HEK293 (cell line): ENCODE measurements around the gene STX5.
A peak's percentile ranks its signal among the peaks of the same experiment; 100 is the strongest.

Source experiments
- CTCF ChIA-PET: fragments of 350-600 bp; formaldehyde crosslinking; extraction: SDS; loops from one replicate; lab custom pipeline; 2021; ENCODE audit warnings: antibody characterized with exemption; lab: Yijun Ruan, JAX
- POLR2A ChIA-PET: fragments of 300-600 bp; formaldehyde crosslinking; extraction: SDS; loops from one replicate; lab custom pipeline; 2020; ENCODE audit warnings: antibody characterized with exemption, inconsistent platforms; lab: Yijun Ruan, JAX
- H3K27ac ChIP-seq: fragments of 200-500 bp; sonication (Bioruptor generic); 2 replicates; pipeline ENCODE4 v1.5.1; 2014; ENCODE audit warnings: low read depth, low read length, control low read depth, inconsistent platforms; ENCODE audit errors: extremely low read depth
- H3K36me3 ChIP-seq, 2 experiments: fragments of 200-500 bp in 1 of 2; sonication (Bioruptor generic) in 1 of 2; 1 replicate in 1 of 2; 2 replicates in 1 of 2; pipeline ENCODE4 v1.5.1; 2014 to 2017; ENCODE audit warnings: inconsistent platforms in 2 of 2, low read length in 2 of 2; ENCODE audit not compliant: control insufficient read depth in 2 of 2, insufficient read depth in 1 of 2
- H3K4me1 ChIP-seq: fragments of 200-500 bp; sonication (Bioruptor generic); 2 replicates; pipeline ENCODE4 v1.5.1; 2014; ENCODE audit warnings: mild to moderate bottlenecking, low read length, inconsistent platforms; ENCODE audit not compliant: control insufficient read depth, insufficient read depth
- H3K4me3 ChIP-seq: 2 replicates; pipeline ENCODE4 v1.5.1; 2011; ENCODE audit warnings: low read depth, mild to moderate bottlenecking, control low read depth, low read length, moderate library complexity
- H3K9me3 ChIP-seq: fragments of 200-500 bp; sonication (Bioruptor generic); 2 replicates; pipeline ENCODE4 v1.5.1; 2014; ENCODE audit warnings: low read depth, low read length, inconsistent platforms; ENCODE audit not compliant: control insufficient read depth, insufficient read depth
- KLF1 ChIP-seq: fragments of 450-650 bp; formaldehyde crosslinking; IDR thresholded peaks from 2 replicates; pipeline ENCODE4 v1.5.1; 2016; ENCODE audit warnings: missing biosample characterization, missing genetic modification characterization
- KLF16 ChIP-seq: fragments of 450-650 bp; formaldehyde crosslinking; IDR thresholded peaks from 2 replicates; pipeline ENCODE4 v1.5.1; 2017; ENCODE audit warnings: missing biosample characterization, missing genetic modification characterization
- KLF7 ChIP-seq: fragments of 450-650 bp; formaldehyde crosslinking; IDR thresholded peaks from 2 replicates; pipeline ENCODE4 v1.5.1; 2016; ENCODE audit warnings: missing biosample characterization, missing genetic modification characterization, borderline replicate concordance
- OSR2 ChIP-seq: fragments of 450-650 bp; formaldehyde crosslinking; IDR thresholded peaks from 2 replicates; pipeline ENCODE4 v1.5.1; 2016; ENCODE audit warnings: missing biosample characterization, missing genetic modification characterization
- WT1 ChIP-seq: fragments of 450-650 bp; formaldehyde crosslinking; IDR thresholded peaks from 2 replicates; pipeline ENCODE4 v1.5.1; 2016; ENCODE audit warnings: missing biosample characterization, missing genetic modification characterization
- ZBTB20 ChIP-seq: fragments of 450-650 bp; formaldehyde crosslinking; IDR thresholded peaks from 2 replicates; pipeline ENCODE4 v1.5.1; 2016; ENCODE audit warnings: missing biosample characterization, missing genetic modification characterization
- ZBTB26 ChIP-seq: fragments of 450-650 bp; formaldehyde crosslinking; optimal IDR thresholded peaks from 2 replicates; pipeline ENCODE3; 2016; ENCODE audit warnings: missing biosample characterization, mild to moderate bottlenecking, missing genetic modification characterization
- ZBTB7A ChIP-seq: fragments of 450-650 bp; formaldehyde crosslinking; IDR thresholded peaks from 2 replicates; pipeline ENCODE4 v1.5.1; 2016; ENCODE audit warnings: low read depth, missing biosample characterization, missing genetic modification characterization
- ZNF214 ChIP-seq: fragments of 450-650 bp; formaldehyde crosslinking; IDR thresholded peaks from 2 replicates; pipeline ENCODE4 v1.5.1; 2017; ENCODE audit warnings: missing biosample characterization, mild to moderate bottlenecking, missing genetic modification characterization, borderline replicate concordance
- ZNF24 ChIP-seq: fragments of 450-650 bp; formaldehyde crosslinking; IDR thresholded peaks from 2 replicates; pipeline ENCODE4 v1.5.1; 2016; ENCODE audit warnings: missing biosample characterization, missing genetic modification characterization
- ZNF274 ChIP-seq, 2 experiments: fragments of 200-500 bp in 1 of 2; fragments of 450-650 bp in 1 of 2; sonication (Bioruptor generic) in 1 of 2; formaldehyde crosslinking in 1 of 2; IDR thresholded peaks; 2 replicates each; pipeline versions ENCODE4 v1.5.1 to v1.6.1; 2014 to 2016; ENCODE audit warnings: borderline replicate concordance in 1 of 2, inconsistent platforms in 1 of 2, low read length in 1 of 2, missing biosample characterization in 1 of 2, missing genetic modification characterization in 1 of 2
- ZNF394 ChIP-seq: fragments of 450-650 bp; formaldehyde crosslinking; IDR thresholded peaks from 2 replicates; pipeline ENCODE4 v1.5.1; 2016; ENCODE audit warnings: missing biosample characterization, missing genetic modification characterization, mild to moderate bottlenecking, moderate library complexity, borderline replicate concordance
- ZNF416 ChIP-seq: fragments of 450-650 bp; formaldehyde crosslinking; IDR thresholded peaks from 2 replicates; pipeline ENCODE4 v1.5.1; 2016; ENCODE audit warnings: missing biosample characterization, missing genetic modification characterization
- ZNF629 ChIP-seq: fragments of 450-650 bp; formaldehyde crosslinking; IDR thresholded peaks from 2 replicates; pipeline ENCODE4 v1.5.1; 2017; ENCODE audit warnings: missing biosample characterization, missing genetic modification characterization
- ZNF658 ChIP-seq: fragments of 450-650 bp; formaldehyde crosslinking; IDR thresholded peaks from 2 replicates; pipeline ENCODE4; 2016; ENCODE audit warnings: missing biosample characterization, missing genetic modification characterization
- ZNF837 ChIP-seq: fragments of 450-650 bp; formaldehyde crosslinking; IDR thresholded peaks from 2 replicates; pipeline ENCODE4 v1.5.1; 2016; ENCODE audit warnings: missing biosample characterization, missing genetic modification characterization
- TF ChIP-seq, protein P1 (sequence below): fragments of 450-650 bp; formaldehyde crosslinking; IDR thresholded peaks from 2 replicates; pipeline ENCODE4 v1.5.1; 2017; ENCODE audit warnings: missing biosample characterization, missing genetic modification characterization
- TF ChIP-seq, protein P2 (sequence below): fragments of 450-650 bp; formaldehyde crosslinking; IDR thresholded peaks from 2 replicates; pipeline ENCODE4 v1.5.1; 2016; ENCODE audit warnings: missing biosample characterization, missing genetic modification characterization
- TF ChIP-seq, protein P3 (sequence below): fragments of 450-650 bp; formaldehyde crosslinking; IDR thresholded peaks from 2 replicates; pipeline ENCODE4 v1.5.1; 2016; ENCODE audit warnings: missing biosample characterization, missing genetic modification characterization

Gene STX5

GRCh38 chr11:62775646-62776045 lies 56.2 kb downstream of the STX5 start (continued):
- TF ChIP-seq, protein P1, sequence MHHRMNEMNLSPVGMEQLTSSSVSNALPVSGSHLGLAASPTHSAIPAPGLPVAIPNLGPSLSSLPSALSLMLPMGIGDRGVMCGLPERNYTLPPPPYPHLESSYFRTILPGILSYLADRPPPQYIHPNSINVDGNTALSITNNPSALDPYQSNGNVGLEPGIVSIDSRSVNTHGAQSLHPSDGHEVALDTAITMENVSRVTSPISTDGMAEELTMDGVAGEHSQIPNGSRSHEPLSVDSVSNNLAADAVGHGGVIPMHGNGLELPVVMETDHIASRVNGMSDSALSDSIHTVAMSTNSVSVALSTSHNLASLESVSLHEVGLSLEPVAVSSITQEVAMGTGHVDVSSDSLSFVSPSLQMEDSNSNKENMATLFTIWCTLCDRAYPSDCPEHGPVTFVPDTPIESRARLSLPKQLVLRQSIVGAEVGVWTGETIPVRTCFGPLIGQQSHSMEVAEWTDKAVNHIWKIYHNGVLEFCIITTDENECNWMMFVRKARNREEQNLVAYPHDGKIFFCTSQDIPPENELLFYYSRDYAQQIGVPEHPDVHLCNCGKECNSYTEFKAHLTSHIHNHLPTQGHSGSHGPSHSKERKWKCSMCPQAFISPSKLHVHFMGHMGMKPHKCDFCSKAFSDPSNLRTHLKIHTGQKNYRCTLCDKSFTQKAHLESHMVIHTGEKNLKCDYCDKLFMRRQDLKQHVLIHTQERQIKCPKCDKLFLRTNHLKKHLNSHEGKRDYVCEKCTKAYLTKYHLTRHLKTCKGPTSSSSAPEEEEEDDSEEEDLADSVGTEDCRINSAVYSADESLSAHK (tag by site-specific recombination): no peak
- TF ChIP-seq, protein P2, sequence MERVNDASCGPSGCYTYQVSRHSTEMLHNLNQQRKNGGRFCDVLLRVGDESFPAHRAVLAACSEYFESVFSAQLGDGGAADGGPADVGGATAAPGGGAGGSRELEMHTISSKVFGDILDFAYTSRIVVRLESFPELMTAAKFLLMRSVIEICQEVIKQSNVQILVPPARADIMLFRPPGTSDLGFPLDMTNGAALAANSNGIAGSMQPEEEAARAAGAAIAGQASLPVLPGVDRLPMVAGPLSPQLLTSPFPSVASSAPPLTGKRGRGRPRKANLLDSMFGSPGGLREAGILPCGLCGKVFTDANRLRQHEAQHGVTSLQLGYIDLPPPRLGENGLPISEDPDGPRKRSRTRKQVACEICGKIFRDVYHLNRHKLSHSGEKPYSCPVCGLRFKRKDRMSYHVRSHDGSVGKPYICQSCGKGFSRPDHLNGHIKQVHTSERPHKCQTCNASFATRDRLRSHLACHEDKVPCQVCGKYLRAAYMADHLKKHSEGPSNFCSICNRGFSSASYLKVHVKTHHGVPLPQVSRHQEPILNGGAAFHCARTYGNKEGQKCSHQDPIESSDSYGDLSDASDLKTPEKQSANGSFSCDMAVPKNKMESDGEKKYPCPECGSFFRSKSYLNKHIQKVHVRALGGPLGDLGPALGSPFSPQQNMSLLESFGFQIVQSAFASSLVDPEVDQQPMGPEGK (tag by site-specific recombination): no peak
- TF ChIP-seq ZNF658 (tag by site-specific recombination) (no peak), ZNF837 (tag by site-specific recombination) (no peak)

DNA sequence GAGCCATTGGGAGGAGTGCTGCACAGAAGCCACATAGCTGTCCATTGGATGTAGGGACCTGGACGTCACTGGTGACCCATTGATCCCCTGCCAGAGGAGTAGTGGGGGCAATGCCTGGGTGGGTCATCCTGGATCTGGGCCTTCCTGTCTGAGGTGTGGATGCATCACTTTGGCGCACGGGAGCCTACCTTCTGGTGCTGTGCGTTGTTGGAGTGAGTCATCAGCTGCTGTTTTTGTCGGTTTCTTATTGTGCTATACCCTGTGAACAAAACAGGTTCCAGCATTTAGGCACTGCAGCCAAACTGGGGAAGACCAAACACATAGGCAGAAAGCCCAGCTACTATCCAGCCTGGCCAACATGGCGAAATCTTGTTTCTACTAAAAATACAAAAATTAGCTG lies 57.4 kb downstream of the STX5 start:
- POLR2A ChIA-PET: interaction anchor here (0.6 to 1.7 kb wide), 5 partner anchors 12 to 116 kb away, joined by 3 to 7 read pairs (median 3); partner anchors contain the start of genes C11orf98, CSKMT and POLR2G
- H3K27ac ChIP-seq: no peak overlapping the region
- no peak overlapping the region for H3K4me3 ChIP-seq
- H3K4me1 ChIP-seq: no peaks in the 10 kb centered on the region
- peaks cover 0 to 44% of the 10 kb centered on the region in 2 experiments; a peak in 2 of 3 replicates for H3K36me3 ChIP-seq
- CTCF ChIA-PET: interaction anchor here (0.5 to 5.0 kb wide), 2 partner anchors 12 to 102 kb away, joined by 3 to 45 read pairs; partner anchors contain the start of gene TMEM179B
- no peaks in the 10 kb centered on the region for H3K9me3 ChIP-seq
- TF ChIP-seq ZNF214: no peak
- TF ChIP-seq, protein P1 (tag by site-specific recombination): no peak
- TF ChIP-seq ZNF274 (IDR thresholded peaks at IDR 0.05; ENCODE audit: low read length): no peak
- no peak for TF ChIP-seq ZNF274 (tag by site-specific recombination; IDR thresholded peaks at IDR 0.05; ENCODE audit: borderline replicate concordance)

DNA sequence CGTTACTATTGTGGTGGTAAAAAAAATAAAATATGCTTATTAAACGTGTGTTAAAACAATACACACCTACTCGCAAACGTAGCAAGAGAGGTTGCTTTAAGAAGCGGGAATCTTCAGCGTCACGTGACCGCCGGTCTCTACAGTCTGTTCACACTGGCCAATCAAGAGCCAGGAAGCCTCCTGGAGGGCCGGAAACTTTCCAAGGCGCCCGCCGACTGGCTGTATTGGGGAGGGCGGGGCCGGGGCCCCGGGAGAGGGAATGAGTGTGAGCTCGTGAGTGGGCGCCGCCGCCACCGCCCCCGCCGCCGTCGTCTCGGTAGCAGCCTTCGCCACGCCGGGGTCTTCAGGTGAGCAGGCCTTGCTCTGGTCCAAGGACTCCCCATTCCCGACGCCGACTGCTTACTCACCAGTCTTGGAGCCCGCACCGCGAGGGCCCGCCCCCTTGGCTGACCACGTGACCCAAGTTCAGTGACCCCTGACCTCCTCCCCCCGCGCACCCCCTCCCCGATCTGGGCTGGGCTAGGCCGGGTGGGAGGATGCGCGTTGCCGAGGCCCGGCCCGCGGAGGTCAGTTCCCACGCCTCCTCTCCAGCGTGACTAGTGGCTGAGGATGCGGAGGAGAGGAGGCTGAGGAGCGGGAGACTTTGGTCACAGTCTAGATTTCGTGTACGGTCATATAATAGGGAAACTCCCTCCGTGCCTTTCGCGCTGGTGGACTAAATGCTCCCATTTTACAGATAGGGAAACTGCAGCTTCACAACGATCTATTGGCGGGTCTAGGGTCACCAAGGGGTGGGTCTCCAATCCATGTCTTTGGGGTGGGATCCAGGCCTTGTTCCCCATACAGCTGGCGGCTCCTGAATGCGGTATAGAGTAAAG lies 60.5 kb downstream of the STX5 start, which contains the start of gene TAF6L:
Gene TAF6L (plus strand): TSS at position 253 of the 878 bp plus-strand sequence. CDS start 4,388 bp downstream, outside the sequence.
- ChIA-PET POLR2A (interaction anchor here (0.5 to 5.4 kb wide), 23 partner anchors 9 to 1219 kb away, joined by 3 to 68 read pairs (median 5); partner anchors contain the start of genes C11orf98, CSKMT, HNRNPUL2 and LBHD1), CTCF (interaction anchor here (0.6 to 4.4 kb wide), 7 partner anchors 10 to 98 kb away, joined by 3 to 37 read pairs (median 6); partner anchors contain the start of genes POLR2G and TMEM179B)
- H3K9me3 ChIP-seq: no peaks in the 10 kb centered on the region
- H3K27ac ChIP-seq: peak within 1 kb of the TSS; percentile 72
- no peaks in the 10 kb centered on the region for H3K4me1 ChIP-seq
- peak within 1 kb of the TSS; percentile 71 for H3K4me3 ChIP-seq
- peaks cover 0 to 34% of the 10 kb centered on the region in 2 experiments; a peak in 2 of 3 replicates for H3K36me3 ChIP-seq
- TF ChIP-seq OSR2 (tag by site-specific recombination) (peak; percentile 43), WT1 (tag by site-specific recombination) (peak; percentile 73), ZNF837 (tag by site-specific recombination) (no peak), KLF1 (peak; percentile 80), ZNF629 (tag by site-specific recombination) (peak; percentile 58; the same call in 1 of the 2 replicates), ZBTB7A (peak; percentile 96), KLF16 (tag by site-specific recombination) (peak; percentile 92), KLF7 (peak; percentile 69), ZNF416 (tag by site-specific recombination) (no peak), ZNF394 (tag by site-specific recombination) (peak; percentile 32; the same call in 1 of the 2 replicates), ZBTB26 (peak; percentile 83), ZBTB20 (tag by site-specific recombination) (peak; percentile 99), ZNF24 (tag by site-specific recombination) (0 out of 2 replicates have a peak, but pooled peaks have one; percentile 50)
- TF ChIP-seq, protein P3, sequence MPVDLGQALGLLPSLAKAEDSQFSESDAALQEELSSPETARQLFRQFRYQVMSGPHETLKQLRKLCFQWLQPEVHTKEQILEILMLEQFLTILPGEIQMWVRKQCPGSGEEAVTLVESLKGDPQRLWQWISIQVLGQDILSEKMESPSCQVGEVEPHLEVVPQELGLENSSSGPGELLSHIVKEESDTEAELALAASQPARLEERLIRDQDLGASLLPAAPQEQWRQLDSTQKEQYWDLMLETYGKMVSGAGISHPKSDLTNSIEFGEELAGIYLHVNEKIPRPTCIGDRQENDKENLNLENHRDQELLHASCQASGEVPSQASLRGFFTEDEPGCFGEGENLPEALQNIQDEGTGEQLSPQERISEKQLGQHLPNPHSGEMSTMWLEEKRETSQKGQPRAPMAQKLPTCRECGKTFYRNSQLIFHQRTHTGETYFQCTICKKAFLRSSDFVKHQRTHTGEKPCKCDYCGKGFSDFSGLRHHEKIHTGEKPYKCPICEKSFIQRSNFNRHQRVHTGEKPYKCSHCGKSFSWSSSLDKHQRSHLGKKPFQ: 0 out of 2 replicates have a peak, but pooled peaks have one; percentile 69
